Prostate gland (tissue), 2 donors: Measurements from ENCODE around the gene DRG2.

Experiments
- POLR2A ChIP-seq: fragments of 450-650 bp; IDR thresholded peaks from one replicate; pipeline ENCODE4 v1.6.1; 2016; ENCODE audit warnings: antibody characterized with exemption, mild to moderate bottlenecking
- TF ChIP-seq, protein P1 (sequence below), 4 experiments: fragments of 200-600 bp in 2 of 4; fragments of 450-650 bp in 2 of 4; sonication (generic) in 2 of 4; IDR thresholded peaks; 1 replicate in 3 of 4; 2 replicates in 1 of 4; pipeline ENCODE4 v1.5.1; 2016 to 2019; ENCODE audit warnings: antibody characterized with exemption in 4 of 4, mild to moderate bottlenecking in 2 of 4, moderate library complexity in 2 of 4

DNA sequence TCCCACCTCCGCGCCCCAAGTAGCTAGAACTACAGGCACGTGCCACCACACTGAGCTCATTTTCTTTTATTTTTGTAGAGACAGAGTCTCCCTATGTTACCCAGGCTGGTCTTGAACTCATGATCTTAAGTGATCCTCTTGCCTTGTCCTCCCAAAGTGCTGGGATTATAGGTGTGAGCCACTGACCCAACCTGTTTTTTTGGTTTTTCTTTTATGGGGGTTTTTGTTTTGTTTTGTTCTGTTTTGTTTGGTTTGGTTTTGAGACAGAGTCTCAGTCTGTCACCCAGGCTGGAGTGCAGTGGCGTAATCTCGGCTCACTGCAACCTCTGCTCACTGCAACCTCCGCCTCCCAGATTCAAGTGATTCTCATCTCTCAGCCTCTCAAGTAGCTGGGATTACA is 32.2 kb upstream of the DRG2 start:
- TF ChIP-seq, protein P1, sequence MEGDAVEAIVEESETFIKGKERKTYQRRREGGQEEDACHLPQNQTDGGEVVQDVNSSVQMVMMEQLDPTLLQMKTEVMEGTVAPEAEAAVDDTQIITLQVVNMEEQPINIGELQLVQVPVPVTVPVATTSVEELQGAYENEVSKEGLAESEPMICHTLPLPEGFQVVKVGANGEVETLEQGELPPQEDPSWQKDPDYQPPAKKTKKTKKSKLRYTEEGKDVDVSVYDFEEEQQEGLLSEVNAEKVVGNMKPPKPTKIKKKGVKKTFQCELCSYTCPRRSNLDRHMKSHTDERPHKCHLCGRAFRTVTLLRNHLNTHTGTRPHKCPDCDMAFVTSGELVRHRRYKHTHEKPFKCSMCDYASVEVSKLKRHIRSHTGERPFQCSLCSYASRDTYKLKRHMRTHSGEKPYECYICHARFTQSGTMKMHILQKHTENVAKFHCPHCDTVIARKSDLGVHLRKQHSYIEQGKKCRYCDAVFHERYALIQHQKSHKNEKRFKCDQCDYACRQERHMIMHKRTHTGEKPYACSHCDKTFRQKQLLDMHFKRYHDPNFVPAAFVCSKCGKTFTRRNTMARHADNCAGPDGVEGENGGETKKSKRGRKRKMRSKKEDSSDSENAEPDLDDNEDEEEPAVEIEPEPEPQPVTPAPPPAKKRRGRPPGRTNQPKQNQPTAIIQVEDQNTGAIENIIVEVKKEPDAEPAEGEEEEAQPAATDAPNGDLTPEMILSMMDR (IDR thresholded peaks at IDR 0.05) = no peak
- no peak for TF ChIP-seq POLR2A
